Raji (cell line): ENCODE results near the gene G3BP1.

Experiments used
- POLR2A ChIP-seq: IDR thresholded peaks from 2 replicates; pipeline ENCODE4 v1.6.1; 2011; ENCODE audit warnings: low read depth, low read length, control low read depth; ENCODE audit not compliant: insufficient read depth

Gene G3BP1

DNA sequence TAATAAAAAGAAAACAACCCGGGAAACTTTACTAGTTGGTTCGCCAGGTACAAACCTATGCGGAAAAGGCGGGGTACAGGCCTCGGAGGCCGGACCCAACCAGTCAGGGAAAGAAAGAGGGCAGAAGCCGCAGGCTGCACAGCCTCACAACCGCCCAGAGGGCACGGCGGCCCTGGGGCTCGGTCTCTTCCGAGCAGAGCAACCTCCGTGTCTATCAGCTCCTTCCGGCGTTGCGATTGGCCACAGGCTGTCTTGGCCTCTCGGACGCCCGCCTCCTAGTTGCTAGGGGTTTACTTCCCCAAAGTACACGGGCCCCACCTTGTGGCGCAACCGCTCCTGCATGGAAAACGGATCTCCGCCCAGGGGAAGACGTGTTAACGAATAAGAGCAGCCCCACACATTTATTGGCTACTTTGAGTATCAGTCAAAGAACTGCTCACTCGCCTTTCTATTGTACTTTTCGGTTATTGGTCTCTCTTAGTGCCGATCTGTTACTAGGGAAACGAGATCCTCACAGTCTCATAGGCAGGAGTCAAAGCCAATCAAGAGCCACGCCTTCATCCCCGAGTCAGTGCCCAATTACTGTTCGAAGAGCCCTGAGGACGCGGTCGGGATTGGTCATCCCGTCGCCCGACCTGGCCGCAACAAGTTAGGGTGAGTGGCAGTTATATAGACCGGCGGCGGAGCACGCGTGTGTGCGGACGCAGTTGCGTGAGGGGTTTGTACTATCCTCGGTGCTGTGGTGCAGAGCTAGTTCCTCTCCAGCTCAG lies at the start of gene G3BP1:
Gene G3BP1 (plus strand): TSS at position 696 of the 770 bp plus-strand sequence. CDS start 14,667 bp downstream, outside the sequence.
- peak; percentile 98 for TF ChIP-seq POLR2A

DNA sequence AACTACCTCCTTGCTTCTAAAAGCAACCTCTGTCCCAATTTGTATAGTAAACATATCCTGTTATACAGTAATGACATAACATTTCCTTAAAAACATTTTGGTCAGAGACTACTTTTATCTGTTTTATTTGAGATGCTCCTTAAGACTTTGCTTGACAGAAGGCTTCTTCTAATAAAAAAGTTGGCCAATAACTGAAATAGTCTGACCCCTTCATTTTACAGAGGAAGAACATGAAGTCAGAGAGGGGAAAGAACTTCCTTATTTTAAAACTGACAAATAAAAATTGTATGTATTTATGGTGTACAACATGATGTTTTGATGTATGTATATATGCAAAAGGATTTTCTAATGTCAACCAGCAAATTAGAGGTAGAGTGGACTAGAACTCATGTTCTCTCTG lies 49.2 kb upstream of the G3BP1 start:
- TF ChIP-seq POLR2A: no peak

DNA sequence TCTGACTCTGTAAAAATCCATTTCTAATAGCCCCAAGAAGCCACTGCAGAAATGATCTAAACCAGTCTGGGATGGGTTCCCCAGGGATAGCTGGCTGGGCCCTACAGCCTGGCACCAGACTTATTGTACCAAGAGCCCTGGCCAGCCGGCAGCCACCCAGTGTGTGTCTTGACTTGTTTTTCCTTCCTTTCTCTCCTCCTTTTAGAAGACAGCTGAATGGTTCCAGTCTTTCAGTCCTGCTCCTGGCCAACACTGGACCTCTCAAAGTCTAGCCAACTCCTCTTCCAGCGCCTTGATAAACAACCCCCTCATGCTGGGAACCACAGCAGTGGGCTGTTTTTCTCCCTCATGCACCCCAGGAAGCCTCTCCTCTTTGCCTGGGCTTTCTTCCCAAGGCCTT lies 47.4 kb upstream of the G3BP1 start:
- no peak for TF ChIP-seq POLR2A

DNA sequence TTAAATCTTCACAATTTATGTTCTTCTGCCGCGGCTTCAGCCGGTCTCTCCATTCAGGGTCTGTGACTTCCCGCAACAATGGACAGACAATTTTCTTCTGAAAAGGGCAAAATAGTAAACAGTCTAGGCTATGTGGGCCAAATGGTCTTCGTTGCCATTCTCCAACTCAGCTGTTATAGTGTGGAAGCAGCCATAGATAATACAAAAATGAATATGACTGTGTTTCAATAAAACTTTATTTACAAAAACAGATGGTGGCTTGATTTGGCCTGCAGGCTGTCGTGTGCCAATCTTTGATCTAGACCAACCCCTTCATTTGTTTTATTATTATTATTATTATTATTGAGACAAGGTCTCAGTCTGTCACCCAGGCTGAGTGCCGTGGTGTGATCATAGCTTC lies 41.4 kb upstream of the G3BP1 start:
- no peak for TF ChIP-seq POLR2A

DNA sequence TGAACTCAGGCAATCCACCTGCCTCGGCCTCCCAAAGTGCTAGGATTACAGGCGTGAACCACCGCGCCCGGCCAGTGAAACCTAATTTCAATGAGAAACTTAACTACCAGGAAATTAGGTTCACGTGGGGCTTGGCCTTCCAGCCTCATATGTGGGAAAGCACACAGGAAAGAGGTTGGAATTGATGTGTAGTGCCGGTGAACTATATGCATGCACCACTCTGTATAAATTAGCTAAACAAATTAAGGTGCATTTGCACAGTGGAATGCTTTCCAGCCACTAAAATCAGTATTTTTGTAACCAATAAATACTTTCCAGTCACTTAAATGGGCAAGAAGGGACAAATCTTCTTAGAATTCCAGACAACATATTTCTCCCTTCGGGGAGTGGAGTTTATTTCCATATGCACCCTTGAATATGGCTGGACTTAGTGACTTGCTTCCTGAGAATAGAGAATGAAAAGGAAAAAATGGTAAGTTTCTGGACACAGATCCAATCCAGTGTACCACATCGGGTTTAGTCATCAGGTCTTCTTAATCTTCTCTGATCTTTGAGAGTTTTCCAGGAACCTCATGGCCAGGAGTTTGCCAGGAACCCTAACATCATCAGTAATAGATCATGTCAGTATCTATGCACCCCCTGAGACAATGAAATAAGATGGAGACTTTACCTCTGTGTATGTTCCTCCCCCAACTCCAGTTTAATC lies 38.2 kb upstream of the G3BP1 start:
- no peak for TF ChIP-seq POLR2A

DNA sequence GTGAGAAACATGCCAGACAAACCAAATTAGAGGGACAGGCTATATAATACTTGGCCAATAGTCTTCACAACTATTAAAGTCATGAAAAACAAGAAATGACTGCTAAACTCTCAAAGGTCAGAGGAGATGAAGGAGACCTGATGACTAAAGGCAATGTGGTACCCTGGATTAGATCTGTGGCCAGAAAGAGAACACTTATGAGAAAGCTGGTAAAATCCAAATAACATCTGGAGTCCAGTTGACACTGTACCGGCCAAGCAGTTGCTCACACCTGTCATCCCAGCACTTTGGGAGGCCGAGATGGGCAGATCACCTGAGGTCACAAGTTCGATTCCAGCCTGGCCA lies 37.7 kb upstream of the G3BP1 start:
- TF ChIP-seq POLR2A: no peak

DNA sequence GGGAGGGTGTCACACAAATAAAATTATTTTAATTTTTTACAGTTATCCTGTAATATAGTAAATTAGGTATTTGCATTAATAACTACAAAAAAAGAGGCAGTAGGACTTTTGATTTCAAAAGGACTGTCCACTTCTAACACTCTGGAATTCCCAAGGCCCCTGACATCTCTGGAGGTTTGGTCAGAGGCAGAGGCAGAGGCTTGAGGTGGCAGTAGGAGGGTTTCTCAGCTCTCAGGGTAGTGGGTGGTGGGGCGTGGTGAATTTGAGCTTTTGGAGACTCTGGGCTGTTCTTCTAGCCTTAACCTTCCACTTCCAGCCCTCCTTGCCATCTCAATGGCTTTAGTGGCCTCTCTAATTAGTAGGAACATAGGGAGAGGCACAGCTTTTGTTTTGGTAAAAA lies 36.1 kb upstream of the G3BP1 start:
- TF ChIP-seq POLR2A: no peak

DNA sequence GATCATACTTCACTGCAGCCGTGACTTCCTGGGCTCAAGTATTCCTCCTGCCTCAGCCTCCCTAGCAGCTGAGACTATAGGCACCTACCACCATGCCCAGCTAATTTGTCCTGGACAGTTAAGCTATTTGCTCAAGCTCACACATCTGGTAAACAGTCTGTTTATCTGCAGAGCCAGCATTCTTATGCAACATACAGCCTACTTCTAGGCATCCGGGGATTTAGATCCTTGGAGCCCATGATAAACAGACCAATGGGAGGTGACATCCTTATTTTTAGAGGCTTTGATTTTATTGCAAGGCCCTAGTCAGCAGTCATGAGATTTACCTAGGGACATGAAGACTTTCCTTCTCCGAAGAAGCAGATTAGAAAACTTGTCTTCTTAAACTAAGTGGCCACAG lies 34.3 kb upstream of the G3BP1 start:
- no peak for TF ChIP-seq POLR2A

DNA sequence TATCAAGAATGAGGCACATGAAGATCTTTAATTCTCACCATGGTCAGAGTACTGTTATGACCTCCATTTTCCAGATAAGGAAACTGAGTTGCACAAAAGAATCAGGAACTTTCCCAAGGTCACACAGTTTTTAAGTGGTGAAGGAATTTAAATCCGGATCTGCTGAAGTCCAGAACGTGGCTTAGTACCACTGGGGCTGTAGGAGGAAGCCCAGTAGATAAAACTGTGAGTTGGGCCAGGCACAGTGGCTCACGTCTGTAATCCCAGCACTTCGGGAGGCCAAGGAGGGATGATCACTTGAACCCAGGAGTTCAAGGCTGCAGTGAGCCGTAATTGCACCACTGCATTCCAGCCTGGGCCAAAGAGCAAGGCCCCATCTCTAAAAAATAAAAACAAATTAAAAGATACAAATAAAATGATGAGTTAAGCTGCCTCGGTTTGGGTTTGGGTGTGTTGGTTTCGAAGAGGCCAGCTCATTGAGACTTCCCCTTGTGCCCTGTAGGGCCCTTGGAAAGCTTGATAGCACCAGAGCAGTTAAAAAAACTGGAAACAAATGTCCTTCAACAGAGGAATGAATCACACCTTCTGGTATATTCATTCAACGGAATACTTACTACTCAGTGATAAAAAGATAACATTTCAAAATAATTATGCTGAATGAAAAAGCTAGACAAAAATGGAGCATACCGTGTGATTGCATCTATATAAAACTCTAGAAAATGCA lies 33.5 kb upstream of the G3BP1 start:
- no peak for TF ChIP-seq POLR2A

DNA sequence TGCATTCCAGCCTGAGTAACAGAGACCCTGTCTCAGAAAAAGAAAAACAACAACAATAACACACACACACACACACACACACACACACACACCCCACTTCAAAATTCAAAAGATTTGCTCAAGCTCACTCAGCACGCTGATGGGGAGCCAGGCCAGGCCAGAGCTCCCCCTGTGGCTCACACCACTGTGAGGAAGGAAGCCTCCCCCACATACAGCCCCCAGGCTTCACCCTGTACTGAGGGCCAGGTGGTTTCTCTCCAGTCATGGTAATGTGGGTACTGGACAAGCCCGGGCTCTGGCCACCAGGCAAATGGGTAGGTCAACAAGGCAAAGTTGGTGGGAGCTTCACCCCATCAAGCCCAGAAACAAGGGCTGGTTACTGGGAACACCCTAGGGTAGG lies 32.4 kb upstream of the G3BP1 start:
- TF ChIP-seq POLR2A: no peak

DNA sequence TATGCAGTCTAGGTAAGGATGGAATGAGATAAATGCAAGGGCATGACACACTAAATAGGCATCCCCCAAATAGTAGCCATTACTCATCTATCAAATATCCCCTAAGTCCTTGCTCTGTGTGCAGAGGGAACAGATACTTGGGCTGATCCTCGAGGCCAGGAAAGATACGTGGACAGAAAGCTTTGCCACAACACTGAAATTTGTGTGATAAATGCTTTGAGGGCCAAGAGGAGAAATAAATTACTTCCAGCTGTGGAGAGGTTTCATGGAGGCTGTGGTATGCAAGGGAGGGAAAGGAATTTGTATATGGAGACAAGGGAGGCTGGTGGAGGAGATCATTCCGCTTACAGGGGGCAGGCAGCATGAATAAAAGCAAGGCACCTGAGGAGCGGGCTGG lies 31.8 kb upstream of the G3BP1 start:
- no peak for TF ChIP-seq POLR2A

DNA sequence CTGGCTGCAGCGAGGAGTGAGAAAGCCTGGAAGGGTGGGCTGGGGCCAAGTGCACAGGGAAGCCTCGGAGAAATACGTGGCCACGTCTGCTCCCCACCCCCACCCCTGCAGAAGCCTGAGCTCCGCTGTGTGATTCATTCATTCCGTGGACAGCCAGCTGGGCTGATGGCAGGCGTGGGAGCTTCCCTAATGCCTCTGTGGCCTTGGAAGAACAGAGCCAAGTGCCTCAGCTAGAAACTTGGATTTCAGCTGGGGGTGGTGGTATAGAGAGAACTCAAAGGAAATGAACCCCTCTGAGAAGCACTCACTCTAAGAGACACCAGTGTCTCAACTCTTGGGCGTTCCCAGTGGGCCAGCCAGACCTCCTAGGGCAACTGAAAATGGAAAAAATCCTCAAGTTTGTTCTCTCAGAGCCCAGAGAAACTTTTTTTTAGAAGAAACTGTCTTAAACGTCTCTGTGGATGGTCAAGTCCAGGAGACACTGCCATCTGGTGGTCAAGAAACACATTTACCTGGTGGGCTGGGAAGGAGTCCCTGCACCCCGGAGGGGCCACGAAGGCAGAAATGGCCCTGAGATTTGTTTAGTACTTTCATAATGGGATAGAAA lies 31.3 kb upstream of the G3BP1 start:
- TF ChIP-seq POLR2A: no peak

DNA sequence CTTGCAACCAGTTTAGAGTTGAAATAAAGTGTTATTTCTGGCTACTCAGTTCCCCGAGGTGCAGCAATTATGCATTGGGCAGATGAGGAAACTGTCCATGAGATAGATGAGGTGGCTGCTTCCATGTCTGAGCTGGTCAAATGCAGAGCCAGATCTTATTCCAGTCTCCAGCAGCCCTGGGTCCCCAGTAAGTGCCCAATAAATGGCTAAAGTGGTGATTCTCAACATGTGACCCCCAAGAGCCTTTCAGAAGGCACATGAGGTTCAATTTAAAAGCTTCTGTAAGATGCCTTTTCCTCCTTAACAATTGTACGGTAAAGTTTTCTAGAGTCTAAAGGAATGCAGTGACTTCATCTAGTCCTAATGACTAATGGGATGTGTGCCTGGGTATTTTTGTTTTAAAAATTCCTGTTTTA lies 30.8 kb upstream of the G3BP1 start:
- no peak for TF ChIP-seq POLR2A

DNA sequence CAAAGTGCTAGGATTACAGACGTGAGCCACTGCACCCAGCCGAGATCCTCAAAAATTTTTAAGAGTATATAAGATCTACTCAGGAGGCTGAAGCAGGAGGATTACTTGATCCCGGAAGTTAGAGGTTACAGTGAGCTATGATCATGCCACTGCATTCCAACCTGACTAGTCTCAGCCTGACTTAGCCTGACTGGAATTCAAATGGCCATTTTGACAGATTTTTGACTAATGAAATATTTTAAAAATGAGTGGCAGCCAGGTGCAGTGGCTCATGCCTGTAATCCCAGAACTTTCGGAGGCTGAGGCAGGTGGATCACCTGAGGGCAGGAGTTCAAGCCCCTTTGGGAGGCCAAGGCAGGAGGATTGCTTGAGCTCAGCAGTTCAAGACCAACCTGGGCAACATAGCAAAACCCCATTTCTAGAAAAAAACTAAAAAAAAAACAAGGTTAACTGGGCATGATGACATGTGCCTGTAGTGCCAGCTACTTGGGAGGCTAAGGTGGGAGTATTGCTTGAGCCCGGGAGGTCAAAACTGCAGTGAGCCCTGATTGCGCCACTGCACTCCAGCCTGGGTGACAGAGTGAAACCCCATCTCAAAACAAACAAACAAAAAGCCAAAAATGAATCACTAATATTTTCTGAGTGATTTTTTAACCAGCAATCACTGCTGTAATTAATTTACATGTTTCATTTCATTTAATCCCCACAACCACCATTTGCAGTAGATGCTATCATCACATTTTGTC lies 29.9 kb upstream of the G3BP1 start:
- TF ChIP-seq POLR2A: no peak

DNA sequence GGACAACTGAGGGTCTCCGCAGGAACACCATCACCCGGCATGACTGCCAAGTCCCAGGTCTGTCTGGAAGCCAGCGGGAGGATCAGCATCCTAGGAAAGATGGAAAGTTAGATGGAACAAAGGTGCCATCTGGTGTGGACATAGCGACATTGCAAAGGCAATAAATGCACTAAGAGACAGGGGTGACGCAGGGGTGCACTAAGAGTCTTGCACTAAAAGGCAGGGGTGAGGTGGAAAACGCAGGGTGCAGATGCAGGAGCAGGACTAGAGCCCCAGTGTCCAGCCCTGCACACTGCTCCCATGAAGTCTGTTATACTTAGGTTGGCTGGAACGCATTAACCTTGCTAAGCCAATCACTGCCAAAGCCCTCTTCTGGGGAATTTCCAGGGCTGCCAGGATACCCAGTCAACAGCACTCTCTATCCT lies 28.9 kb upstream of the G3BP1 start:
- no peak for TF ChIP-seq POLR2A
